HG03432 (cell line): ENCODE measurements around the gene MESD.
"Not testable (repeated sequence)": the region's sequence is repeated elsewhere in the genome, so short reads cannot be mapped to it uniquely, and the experiment has no call there.

Source experiments
- ATAC-seq: cut with Tn5 transposase; IDR thresholded peaks from one replicate; pipeline ENCODE4 v1.9.1; 2021; ENCODE audit warnings: mild to moderate bottlenecking, moderate library complexity; ENCODE audit not compliant: unreplicated experiment

Gene MESD

GRCh38 chr15:80966431-80967197 lies 23.0 kb downstream of the MESD start:
- no peak for ATAC-seq

GRCh38 chr15:80965454-80965853 lies 24.2 kb downstream of the MESD start:
- not testable (repeated sequence) for ATAC-seq

GRCh38 chr15:80958818-80959495 lies 30.7 kb downstream of the MESD start:
- ATAC-seq, result no peak

- no peak for ATAC-seq
Measured at GRCh38 chr15:80957976-80958375, 31.6 kb downstream of the MESD start.

- no peak for ATAC-seq
Measured at GRCh38 chr15:80957556-80957955, 32.1 kb downstream of the MESD start.

GRCh38 chr15:80955571-80956452 lies 33.8 kb downstream of the MESD start:
- not testable (repeated sequence) for ATAC-seq

GRCh38 chr15:80953953-80954778 lies 35.5 kb downstream of the MESD start:
- no peak for ATAC-seq

- ATAC-seq, result no peak
Measured at GRCh38 chr15:80953001-80953952, 36.3 kb downstream of the MESD start.

GRCh38 chr15:80951941-80952340 lies 37.7 kb downstream of the MESD start:
- no peak for ATAC-seq

- ATAC-seq, result no peak
Measured at GRCh38 chr15:80950291-80951078, 39.1 kb downstream of the MESD start.

- ATAC-seq, result no peak
Measured at GRCh38 chr15:80949756-80950155, 39.9 kb downstream of the MESD start.

- ATAC-seq, result no peak
Measured at GRCh38 chr15:80948651-80949292, 40.8 kb downstream of the MESD start.

- ATAC-seq, result no peak
Measured at GRCh38 chr15:80946576-80946975, 43.0 kb downstream of the MESD start.

- no peak for ATAC-seq
Measured at GRCh38 chr15:80945605-80946004, 44.0 kb downstream of the MESD start.

- ATAC-seq, result no peak
Measured at GRCh38 chr15:80944818-80945217, 44.8 kb downstream of the MESD start.

- no peak for ATAC-seq
Measured at GRCh38 chr15:80942746-80943565, 46.7 kb downstream of the MESD start.

- ATAC-seq, result no peak
Measured at GRCh38 chr15:80942266-80942665, 47.4 kb downstream of the MESD start.
